ENCODE results near the gene FHDC1.

The FHDC1 gene

DNA sequence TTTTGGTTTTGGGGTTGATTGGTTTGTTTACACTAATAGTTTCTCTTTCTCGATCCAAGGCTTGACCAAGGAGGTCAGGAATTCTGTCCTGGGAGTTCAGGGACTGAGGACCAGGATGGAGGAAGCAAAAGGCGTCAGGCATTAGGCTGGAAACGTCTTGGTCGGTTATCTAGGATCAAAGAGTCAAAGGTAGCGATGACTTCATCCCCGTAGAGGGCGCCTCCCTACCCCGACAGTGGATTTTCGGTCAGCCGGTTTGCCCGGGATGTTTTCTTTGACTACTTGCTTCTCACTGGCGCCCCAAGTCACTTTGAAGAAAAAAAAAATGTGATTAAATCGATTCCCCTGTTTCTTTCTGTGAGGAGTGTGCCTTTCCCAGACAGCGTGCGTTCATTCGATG lies 980 bp upstream of the FHDC1 start:
- Histone ChIP-seq H3K4me1 (ENCODE audit: insufficient read depth, poor library complexity, severe bottlenecking) (peaks cover 4% of the 10 kb centered on the region), H3K36me3 (ENCODE audit: low read depth) (no peaks in the 10 kb centered on the region), H3K4me3 (ENCODE audit: severe bottlenecking) (no peak overlapping the region), H3K27ac (ENCODE audit: poor library complexity, severe bottlenecking) (no peak overlapping the region), H3K27me3 (ENCODE audit: insufficient read depth, poor library complexity, severe bottlenecking) (no peaks in the 10 kb centered on the region), H3K9me3 (ENCODE audit: severe bottlenecking) (no peaks in the 10 kb centered on the region)
- no peak for DNase-seq (ENCODE audit: low spot score)
- TF ChIP-seq, protein P1, sequence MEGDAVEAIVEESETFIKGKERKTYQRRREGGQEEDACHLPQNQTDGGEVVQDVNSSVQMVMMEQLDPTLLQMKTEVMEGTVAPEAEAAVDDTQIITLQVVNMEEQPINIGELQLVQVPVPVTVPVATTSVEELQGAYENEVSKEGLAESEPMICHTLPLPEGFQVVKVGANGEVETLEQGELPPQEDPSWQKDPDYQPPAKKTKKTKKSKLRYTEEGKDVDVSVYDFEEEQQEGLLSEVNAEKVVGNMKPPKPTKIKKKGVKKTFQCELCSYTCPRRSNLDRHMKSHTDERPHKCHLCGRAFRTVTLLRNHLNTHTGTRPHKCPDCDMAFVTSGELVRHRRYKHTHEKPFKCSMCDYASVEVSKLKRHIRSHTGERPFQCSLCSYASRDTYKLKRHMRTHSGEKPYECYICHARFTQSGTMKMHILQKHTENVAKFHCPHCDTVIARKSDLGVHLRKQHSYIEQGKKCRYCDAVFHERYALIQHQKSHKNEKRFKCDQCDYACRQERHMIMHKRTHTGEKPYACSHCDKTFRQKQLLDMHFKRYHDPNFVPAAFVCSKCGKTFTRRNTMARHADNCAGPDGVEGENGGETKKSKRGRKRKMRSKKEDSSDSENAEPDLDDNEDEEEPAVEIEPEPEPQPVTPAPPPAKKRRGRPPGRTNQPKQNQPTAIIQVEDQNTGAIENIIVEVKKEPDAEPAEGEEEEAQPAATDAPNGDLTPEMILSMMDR (IDR thresholded peaks at IDR 0.05; ENCODE audit: poor library complexity, severe bottlenecking), result no peak
- no peak for ATAC-seq (ENCODE audit: low read depth)

DNA sequence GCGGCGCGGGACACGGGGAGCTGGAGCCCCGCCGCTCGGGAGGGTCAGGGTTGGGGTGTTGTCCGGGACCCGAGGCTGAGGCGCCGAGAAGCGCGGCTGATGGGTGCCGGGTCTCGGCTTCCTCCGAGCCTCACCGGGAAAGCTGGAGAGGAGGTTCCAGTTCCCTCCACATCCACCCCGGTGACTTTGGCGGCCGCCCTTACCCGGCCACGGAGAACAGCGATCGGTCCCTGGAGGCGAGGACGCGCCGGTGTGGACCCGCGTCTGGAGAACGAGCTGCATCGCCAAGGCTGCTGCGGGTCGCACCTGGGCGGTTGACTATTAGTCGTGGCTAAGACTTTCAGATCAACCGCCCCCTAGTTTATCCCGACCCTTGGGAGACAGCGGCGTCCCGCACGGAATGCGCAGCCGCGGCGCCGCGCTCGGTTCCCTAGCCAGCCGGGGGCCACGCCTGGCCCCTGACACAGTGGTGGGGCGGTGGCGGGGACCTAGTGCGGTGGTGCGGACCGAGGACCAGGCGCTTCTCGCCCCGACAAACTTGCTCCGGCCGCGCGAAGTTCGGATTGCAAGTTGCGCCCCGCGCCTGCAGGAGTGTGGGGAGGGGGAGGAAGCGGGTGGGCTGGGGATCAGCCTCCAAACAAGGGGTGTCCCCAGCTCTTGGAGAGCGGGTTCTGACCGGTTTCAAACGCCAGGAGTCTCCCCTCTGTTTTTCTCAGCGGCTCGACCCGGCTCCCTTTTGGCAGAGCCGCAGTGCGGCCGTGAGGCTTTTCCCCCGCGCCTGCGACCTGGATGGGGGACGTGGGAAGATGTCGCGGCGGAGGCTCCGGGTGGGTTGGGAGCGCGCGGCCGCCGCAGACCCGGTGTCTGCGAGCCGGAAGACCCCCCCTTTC lies 568 bp downstream of the FHDC1 start:
- H3K4me1 ChIP-seq (ENCODE audit: insufficient read depth, poor library complexity, severe bottlenecking), result peaks cover 4% of the 10 kb centered on the region
- TF ChIP-seq, protein P1 (IDR thresholded peaks at IDR 0.05; ENCODE audit: poor library complexity, severe bottlenecking), result no peak
- peak; percentile 39 for ATAC-seq (ENCODE audit: low read depth)
- H3K27ac ChIP-seq (ENCODE audit: poor library complexity, severe bottlenecking), result no peak overlapping the region
- DNase-seq (ENCODE audit: low spot score), result peak; percentile 62
- H3K9me3 ChIP-seq (ENCODE audit: severe bottlenecking), result no peaks in the 10 kb centered on the region
- no peaks in the 10 kb centered on the region for H3K36me3 ChIP-seq (ENCODE audit: low read depth)
- peak overlapping the region; percentile 63 for H3K4me3 ChIP-seq (ENCODE audit: severe bottlenecking)
- no peaks in the 10 kb centered on the region for H3K27me3 ChIP-seq (ENCODE audit: insufficient read depth, poor library complexity, severe bottlenecking)

DNA sequence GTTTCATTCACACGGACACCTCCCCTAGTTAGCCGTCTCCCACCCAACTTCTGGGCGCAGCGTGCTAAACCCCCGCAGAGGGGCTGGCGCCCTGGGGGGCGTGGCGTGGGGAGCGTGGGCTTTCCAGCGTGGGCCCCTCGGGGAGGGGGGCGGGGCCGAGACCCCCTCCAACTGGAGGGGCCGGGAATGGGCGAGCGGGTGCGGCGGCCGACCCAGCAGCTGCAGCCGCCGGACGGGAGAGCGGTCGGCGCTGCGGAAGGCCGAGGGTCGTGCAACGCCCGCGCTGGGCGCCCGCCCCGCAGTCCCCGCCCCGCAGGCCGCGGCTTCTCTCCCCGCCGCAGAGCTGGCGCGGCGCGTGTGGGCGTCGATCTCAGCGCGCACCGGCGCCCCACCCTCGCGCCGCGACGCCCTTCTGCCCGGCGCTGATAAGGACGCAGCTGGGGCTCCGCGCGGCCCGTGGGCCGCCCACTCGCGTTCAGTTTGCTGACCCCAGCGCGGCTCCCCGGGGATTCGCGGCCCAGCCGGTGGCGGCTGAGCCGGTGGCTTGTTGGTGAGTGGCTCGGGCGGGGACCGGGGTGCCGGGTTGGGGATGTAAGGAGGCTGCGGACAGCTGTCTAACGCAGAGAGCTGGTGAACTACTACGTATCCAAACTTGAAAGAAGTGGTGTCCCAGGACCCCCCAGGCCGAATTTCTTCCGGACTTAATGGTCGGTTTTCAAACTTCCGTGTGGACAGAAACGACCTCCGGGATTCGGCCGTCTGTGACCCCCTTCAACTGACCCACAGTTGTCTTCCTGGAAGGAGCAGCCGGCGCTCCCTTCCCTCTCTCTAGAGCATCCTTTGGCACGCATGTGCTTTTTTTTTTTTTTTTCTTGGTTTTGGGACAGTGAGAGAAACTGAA lies 1.5 kb downstream of the FHDC1 start:
- ATAC-seq (ENCODE audit: low read depth) (peak; percentile 29), DNase-seq (ENCODE audit: low spot score) (no peak)
- no peaks in the 10 kb centered on the region for H3K36me3 ChIP-seq (ENCODE audit: low read depth)
- H3K27me3 ChIP-seq (ENCODE audit: insufficient read depth, poor library complexity, severe bottlenecking), result no peaks in the 10 kb centered on the region
- H3K4me3 ChIP-seq (ENCODE audit: severe bottlenecking), result peak overlapping the region; percentile 63
- H3K9me3 ChIP-seq (ENCODE audit: severe bottlenecking), result no peaks in the 10 kb centered on the region
- TF ChIP-seq, protein P1 (IDR thresholded peaks at IDR 0.05; ENCODE audit: poor library complexity, severe bottlenecking), result no peak
- H3K4me1 ChIP-seq (ENCODE audit: insufficient read depth, poor library complexity, severe bottlenecking), result peaks cover 4% of the 10 kb centered on the region
- H3K27ac ChIP-seq (ENCODE audit: poor library complexity, severe bottlenecking), result no peak overlapping the region

DNA sequence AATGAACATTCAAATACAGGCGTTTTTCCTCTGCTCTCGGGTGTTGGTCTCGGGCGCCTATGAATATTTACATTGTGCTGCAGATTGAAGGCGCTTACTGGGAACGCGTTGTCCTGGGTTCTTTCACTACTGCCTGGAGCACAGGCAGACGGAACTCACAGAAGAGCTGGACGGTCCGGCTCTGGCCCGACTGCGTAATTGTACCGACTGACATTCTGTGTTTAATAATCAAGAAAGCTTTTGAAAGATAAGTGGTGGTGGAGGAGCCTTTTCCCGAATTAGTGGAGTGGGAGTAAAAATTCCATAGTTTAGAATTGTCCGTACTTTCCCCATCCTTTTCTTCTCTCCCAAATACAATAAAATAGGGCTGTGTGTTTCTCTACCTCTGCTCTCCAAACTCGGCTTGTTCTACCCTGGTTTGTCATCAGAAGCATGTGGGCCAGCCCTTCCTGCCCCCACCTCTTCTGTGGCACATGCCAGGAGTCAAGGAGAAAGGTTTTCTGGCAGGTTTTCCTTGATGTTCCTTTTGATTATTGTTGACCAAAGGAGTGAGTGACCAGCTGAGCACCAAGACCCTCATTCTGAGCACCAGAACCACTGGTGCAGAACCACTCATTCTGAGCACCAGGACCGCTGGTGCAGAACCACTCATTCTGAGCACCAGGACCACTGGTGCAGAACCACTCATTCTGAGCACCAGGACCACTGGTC lies 2.3 kb downstream of the FHDC1 start:
- Histone ChIP-seq H3K4me1 (ENCODE audit: insufficient read depth, poor library complexity, severe bottlenecking) (peaks cover 4% of the 10 kb centered on the region), H3K36me3 (ENCODE audit: low read depth) (no peaks in the 10 kb centered on the region), H3K27me3 (ENCODE audit: insufficient read depth, poor library complexity, severe bottlenecking) (no peaks in the 10 kb centered on the region), H3K27ac (ENCODE audit: poor library complexity, severe bottlenecking) (no peak overlapping the region), H3K4me3 (ENCODE audit: severe bottlenecking) (peak overlapping the region; percentile 63), H3K9me3 (ENCODE audit: severe bottlenecking) (no peaks in the 10 kb centered on the region)
- TF ChIP-seq, protein P1 (IDR thresholded peaks at IDR 0.05; ENCODE audit: poor library complexity, severe bottlenecking), result no peak
- ATAC-seq (ENCODE audit: low read depth) (no peak), DNase-seq (ENCODE audit: low spot score) (no peak)

All from RWPE2 (cell line).